ENCODE measurements around the gene OTC.

Gene OTC

DNA sequence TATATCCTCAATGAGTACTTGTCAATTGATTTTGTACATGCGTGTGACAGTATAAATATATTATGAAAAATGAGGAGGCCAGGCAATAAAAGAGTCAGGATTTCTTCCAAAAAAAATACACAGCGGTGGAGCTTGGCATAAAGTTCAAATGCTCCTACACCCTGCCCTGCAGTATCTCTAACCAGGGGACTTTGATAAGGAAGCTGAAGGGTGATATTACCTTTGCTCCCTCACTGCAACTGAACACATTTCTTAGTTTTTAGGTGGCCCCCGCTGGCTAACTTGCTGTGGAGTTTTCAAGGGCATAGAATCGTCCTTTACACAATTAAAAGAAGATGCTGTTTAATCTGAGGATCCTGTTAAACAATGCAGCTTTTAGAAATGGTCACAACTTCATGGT is at the start of gene OTC:
Gene OTC (plus strand): TSS at position 243 of the 400 bp plus-strand sequence. CDS start 93 bp downstream, at position 336.
- no peak for DNase-seq

GRCh38 chrX:38304010-38304409 is 48.4 kb upstream of the OTC start:
- DNase-seq = no peak

- no peak for DNase-seq
Observed at GRCh38 chrX:38305971-38306370, 46.4 kb upstream of the OTC start.

DNA sequence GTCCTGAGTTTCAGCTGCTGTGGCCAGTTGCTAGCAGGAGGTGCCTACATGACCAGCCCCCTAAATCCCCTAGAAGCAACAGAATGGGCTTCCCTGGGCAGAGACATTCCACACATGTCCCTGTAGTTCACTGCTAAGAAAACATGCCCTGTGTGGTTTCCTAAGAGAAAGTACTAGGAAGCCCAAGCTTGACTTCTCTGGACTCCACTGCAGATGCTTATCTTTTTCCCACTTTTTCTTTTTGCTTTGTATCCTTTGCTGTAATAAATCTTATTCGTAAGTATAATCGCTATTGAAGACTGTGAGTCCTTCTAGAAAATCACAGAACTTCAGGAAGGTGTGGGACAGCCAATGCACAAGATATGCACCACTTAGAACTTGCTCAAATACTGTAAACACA is 40.7 kb upstream of the OTC start:
- no peak for DNase-seq

GRCh38 chrX:38312436-38312835 is 40.0 kb upstream of the OTC start:
- DNase-seq = no peak

DNA sequence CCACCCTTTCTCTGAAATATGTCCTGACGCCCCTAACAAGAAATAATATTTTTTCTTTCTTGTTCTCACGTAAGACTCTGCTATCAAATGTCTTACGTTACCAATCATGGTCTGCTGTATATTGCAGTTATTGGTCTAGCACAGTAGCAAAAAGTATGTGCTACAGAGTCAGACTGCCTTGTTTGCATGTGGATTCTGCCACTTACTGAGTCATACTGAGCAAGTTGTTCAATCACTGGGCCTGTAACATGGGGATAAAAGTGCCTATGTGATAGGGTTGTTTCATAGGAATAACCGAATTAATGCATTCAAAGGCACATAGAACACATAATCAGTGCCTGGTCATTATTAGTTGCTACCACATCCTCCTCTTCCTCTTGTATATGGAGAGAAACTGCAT is 39.2 kb upstream of the OTC start:
- DNase-seq = no peak

- no peak for DNase-seq
Observed at GRCh38 chrX:38315186-38315585, 37.2 kb upstream of the OTC start.

DNA sequence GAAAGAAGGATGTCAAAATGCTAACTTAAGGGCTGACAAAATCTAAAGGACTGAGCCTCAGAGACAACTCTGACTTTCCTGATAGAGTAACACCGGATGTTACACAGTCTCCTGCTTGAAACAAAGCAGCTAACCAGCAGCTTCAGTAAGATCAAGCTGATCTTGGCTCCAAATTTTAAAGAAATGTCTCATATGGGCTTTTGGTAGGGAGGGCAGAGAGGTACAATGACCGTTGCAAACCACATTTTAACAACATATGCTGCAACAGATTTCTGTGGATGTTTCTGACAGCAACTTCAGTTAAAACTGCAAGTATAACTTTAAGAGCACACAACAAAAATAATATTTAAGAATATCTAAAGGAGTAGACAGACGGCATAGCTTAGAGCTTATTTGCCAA is 34.2 kb upstream of the OTC start:
- DNase-seq = no peak

GRCh38 chrX:38318606-38319005 is 33.8 kb upstream of the OTC start:
- DNase-seq = no peak

DNA sequence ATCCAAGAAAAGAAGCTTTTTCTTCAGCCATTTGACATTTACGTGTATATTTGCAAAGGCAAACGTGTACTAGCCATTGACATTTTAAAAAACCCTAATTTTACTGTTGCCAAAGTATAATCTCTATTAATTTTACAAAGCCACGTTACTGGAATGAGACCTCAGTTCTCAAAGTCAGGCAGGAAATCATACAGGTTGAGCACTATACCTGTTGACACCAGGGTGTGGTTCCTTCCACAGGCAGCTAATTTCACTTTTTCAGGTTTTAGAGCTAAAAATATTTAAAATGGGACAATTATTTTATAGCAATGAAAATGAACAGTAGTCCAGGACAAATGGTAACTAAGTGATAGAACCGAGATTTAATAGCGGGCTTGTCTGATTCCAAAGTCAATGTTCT is 31.6 kb upstream of the OTC start:
- DNase-seq = no peak

GRCh38 chrX:38326086-38326485 is 26.3 kb upstream of the OTC start:
- no peak for DNase-seq

DNA sequence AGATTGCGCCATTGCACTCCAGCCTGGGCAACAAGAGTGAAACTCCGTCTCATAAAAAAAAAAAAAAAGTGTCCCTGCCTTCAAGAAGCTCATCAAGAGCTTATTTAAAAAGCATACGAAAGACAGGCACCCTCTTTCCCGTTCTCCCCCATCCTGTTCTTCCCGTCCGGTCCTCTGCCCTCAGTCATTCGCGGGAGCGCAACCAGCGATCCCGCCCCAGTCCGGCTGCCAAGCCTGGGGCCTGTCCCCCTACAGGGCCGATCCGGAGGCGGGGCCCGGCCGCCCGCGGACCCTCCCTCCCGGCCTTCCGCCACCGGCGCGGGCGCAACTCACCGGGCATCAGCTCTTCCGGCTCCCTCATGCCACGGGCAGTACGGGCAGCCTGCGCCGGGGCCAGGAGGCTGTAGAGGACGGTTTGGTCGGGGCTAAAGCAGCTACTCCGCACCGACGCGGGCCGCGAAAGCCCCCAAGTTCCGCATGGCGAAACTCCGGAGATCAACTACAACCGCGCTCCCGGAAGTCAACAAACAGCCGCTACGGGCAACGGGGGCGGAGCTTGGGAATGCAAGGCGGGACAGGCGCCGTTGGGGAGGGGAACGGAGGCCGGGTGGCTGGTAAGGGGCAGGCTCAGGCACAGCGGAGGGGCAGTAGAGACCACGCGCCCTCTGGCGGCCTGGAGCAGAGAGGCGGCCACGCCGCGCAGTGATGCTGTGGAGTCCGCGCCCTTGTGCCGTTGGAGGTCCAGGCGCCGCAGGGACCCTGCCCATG is 25.2 kb upstream of the OTC start, which contains the start of gene RPGR:
Gene RPGR (minus strand): TSS at position 503 of the 768 bp plus-strand sequence. CDS start 142 bp downstream, at position 361.
- peak; percentile 68 to 81 for DNase-seq

DNA sequence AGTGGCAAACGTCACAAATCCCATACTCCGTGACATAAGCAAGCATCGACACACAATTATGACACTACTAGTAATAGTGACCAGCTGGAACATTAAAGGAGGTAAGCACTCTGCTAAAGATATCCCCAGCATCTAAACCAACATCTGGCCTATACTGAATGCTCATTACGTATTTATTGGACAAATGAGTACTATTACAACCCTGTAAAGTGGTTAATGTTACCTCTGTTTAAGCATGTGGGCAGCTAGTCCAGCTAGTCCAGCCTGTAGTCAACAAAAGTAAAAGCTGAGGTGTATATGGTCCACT is 24.7 kb upstream of the OTC start:
- no peak for DNase-seq

DNA sequence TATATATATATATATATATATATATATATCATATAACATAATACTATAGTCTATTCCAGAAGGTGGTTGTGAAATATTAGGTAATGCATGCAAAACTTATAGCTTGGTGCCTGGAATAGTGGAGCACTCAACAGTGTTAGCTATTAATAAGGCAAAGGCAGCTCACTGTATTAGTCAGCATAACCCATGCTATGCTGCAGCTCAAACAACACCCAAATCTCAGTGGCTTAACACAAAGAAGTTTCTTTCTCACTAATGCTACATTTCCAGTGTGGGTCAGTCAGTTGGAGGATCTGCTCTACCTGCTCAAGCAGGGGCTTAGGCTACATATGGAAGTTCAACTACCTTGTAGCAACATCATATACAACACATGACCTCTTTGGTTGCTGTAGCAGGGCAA is 19.9 kb upstream of the OTC start:
- no peak for DNase-seq

DNA sequence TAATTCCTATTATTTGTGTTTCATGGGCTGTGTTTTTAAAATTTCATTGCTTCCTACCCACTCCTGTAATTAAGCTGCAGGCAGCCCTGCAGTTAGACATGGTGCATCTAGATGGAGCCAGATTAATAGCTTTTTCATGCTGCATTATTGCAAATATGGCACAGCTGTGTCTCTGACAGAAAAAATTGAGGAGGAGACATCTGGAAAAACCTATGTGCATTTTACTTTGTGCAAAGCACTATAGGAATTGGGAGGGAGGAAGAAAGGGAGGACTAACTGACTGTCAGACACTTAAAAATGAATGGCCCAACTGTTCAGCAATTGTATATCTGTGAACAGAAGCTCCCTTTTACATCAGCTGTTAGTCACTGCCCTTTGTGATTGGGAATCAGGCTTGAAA is 17.0 kb upstream of the OTC start:
- DNase-seq = no peak

- no peak for DNase-seq
Observed at GRCh38 chrX:38336538-38337240, 15.7 kb upstream of the OTC start.

- no peak for DNase-seq
Observed at GRCh38 chrX:38341442-38341841, 11.0 kb upstream of the OTC start.

GRCh38 chrX:38342853-38343778 is 9.3 kb upstream of the OTC start:
- DNase-seq = no peak

- DNase-seq = no peak
Observed at GRCh38 chrX:38346150-38346549, 6.3 kb upstream of the OTC start.

DNA sequence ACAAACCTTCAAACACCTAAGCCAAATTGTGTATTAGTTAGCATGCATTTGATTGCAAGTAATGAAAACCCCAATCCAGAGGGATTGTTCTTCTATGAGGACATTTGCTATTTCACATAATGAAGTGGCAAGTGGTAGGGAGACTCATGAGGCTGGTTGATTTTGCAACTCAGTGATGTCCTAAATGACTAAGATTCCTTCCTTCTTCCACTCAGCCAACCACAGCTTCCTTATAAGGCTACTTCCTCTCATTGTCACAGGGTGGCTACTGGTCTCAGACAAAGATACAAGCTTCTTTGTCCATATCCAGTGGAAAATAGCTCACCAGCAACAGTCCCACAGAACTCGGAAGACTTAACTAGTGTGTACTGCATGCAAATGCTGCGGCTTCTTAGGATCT is 5.3 kb upstream of the OTC start:
- DNase-seq = no peak

GRCh38 chrX:38351346-38351745 is 1.1 kb upstream of the OTC start:
- DNase-seq = no peak

- no peak for DNase-seq
Observed at GRCh38 chrX:38356401-38356800, 4.0 kb downstream of the OTC start.
